HepG2 (cell line): ENCODE data around the gene TBKBP1. TPM values are rescaled to one million over a fixed set of nuclear protein-coding genes. Genes with fewer than 3 reads are reported as not detected.

Experiments
- ATF1 ChIP-seq: IDR thresholded peaks from 2 replicates; pipeline ENCODE4 v1.6.1; 2016; ENCODE audit warnings: mild to moderate bottlenecking, control low read depth
- ATM ChIP-seq: fragments of 450-650 bp; IDR thresholded peaks from 2 replicates; pipeline ENCODE4 v1.7.1; 2017; ENCODE audit warnings: mild to moderate bottlenecking, borderline replicate concordance
- GTF3A ChIP-seq: sonication (generic); formaldehyde crosslinking; conservative IDR thresholded peaks from 2 replicates; pipeline ENCODE4 v1.4.0; 2020; ENCODE audit warnings: mild to moderate bottlenecking, missing genetic modification reagents
- JDP2 ChIP-seq: sonication (generic); formaldehyde crosslinking; IDR thresholded peaks from 2 replicates; pipeline ENCODE4 v1.8.1; 2022; ENCODE audit warnings: missing genetic modification reagents, borderline replicate concordance
- JUNB ChIP-seq: sonication (generic); formaldehyde crosslinking; IDR thresholded peaks from 2 replicates; pipeline ENCODE4 v1.8.0; 2022; ENCODE audit warnings: missing genetic modification reagents, mild to moderate bottlenecking, borderline replicate concordance
- MXD1 ChIP-seq: sonication (generic); formaldehyde crosslinking; IDR thresholded peaks from 2 replicates; pipeline ENCODE4 v1.4.0; 2020; ENCODE audit warnings: mild to moderate bottlenecking, missing genetic modification reagents
- NFIB ChIP-seq: sonication (generic); formaldehyde crosslinking; IDR thresholded peaks from 2 replicates; pipeline ENCODE4 v1.9.0; 2021; ENCODE audit warnings: missing genetic modification reagents, mild to moderate bottlenecking, borderline replicate concordance
- PAF1 ChIP-seq: IDR thresholded peaks from 2 replicates; pipeline ENCODE4 v1.6.1; 2016; ENCODE audit warnings: missing genetic modification reagents, missing compliant biosample characterization
- POLR2AphosphoS2 ChIP-seq: IDR thresholded peaks from 2 replicates; pipeline ENCODE4 v1.6.1; 2011; ENCODE audit warnings: low read depth, low read length, improper control_type of control experiment
- PRDM10 ChIP-seq: sonication (generic); formaldehyde crosslinking; IDR thresholded peaks from 2 replicates; pipeline ENCODE4 v1.4.0; 2020; ENCODE audit warnings: low read depth, missing genetic modification reagents
- SP140L ChIP-seq: sonication (generic); formaldehyde crosslinking; IDR thresholded peaks from 2 replicates; pipeline ENCODE4 v1.4.0; 2020; ENCODE audit warnings: missing genetic modification reagents, borderline replicate concordance
- STAT5B ChIP-seq: sonication (generic); formaldehyde crosslinking; IDR thresholded peaks from 2 replicates; pipeline ENCODE4 v1.4.0; 2020; ENCODE audit warnings: missing genetic modification reagents
- TCF7L2 ChIP-seq: IDR thresholded peaks from 2 replicates; pipeline ENCODE4 v1.6.1; 2011; ENCODE audit warnings: mild to moderate bottlenecking, low read depth, low read length, moderate library complexity
- ZBTB34 ChIP-seq: sonication (generic); formaldehyde crosslinking; IDR thresholded peaks from 2 replicates; pipeline ENCODE4 v1.8.0; 2022; ENCODE audit warnings: mild to moderate bottlenecking, missing genetic modification reagents
- ZNF33B ChIP-seq: sonication (generic); formaldehyde crosslinking; IDR thresholded peaks from 2 replicates; pipeline ENCODE4 v1.5.1; 2020; ENCODE audit warnings: mild to moderate bottlenecking, missing genetic modification reagents
- ZNF503 ChIP-seq: sonication (generic); formaldehyde crosslinking; IDR thresholded peaks from 2 replicates; pipeline ENCODE4 v1.4.0; 2020; ENCODE audit warnings: missing genetic modification reagents
- ZNF543 ChIP-seq: sonication (generic); formaldehyde crosslinking; IDR thresholded peaks from 2 replicates; pipeline ENCODE4 v1.4.0; 2020; ENCODE audit warnings: mild to moderate bottlenecking, missing genetic modification reagents
- ZNF674 ChIP-seq: sonication (generic); formaldehyde crosslinking; IDR thresholded peaks from 2 replicates; pipeline ENCODE4 v1.5.0; 2020; ENCODE audit warnings: low read depth, mild to moderate bottlenecking, missing genetic modification reagents
- ZNF678 ChIP-seq: sonication (generic); formaldehyde crosslinking; IDR thresholded peaks from 2 replicates; pipeline ENCODE4 v1.4.0; 2020; ENCODE audit warnings: mild to moderate bottlenecking, missing genetic modification reagents
- ZNF709 ChIP-seq: sonication (generic); formaldehyde crosslinking; IDR thresholded peaks from 2 replicates; pipeline ENCODE4 v1.5.0; 2020; ENCODE audit warnings: mild to moderate bottlenecking, missing genetic modification reagents
- ZNF713 ChIP-seq: sonication (generic); formaldehyde crosslinking; IDR thresholded peaks from 2 replicates; pipeline ENCODE4 v1.4.0; 2020; ENCODE audit warnings: mild to moderate bottlenecking, missing genetic modification reagents
- ZNF816 ChIP-seq: sonication (generic); formaldehyde crosslinking; IDR thresholded peaks from 2 replicates; pipeline ENCODE4 v1.8.0; 2022; ENCODE audit warnings: missing genetic modification reagents, mild to moderate bottlenecking, borderline replicate concordance
- polyA plus RNA-seq, 8 experiments: library from polyadenylated mRNA; depleted of rRNA in 3 of 8; stranded (reverse) in 7 of 8; unstranded in 1 of 8; fragments of >200 nt; fragmentation: Illumina TruSeq in 4 of 8; extraction: Trizol in 4 of 8; gene quantifications; 2 replicates each; pipeline versions ENCODE4 v1.2.1 to v1.2.3, GENCODE V29; 2011 to 2016; ENCODE audit warnings: low read depth in 4 of 8, missing spikeins in 1 of 8, mixed read lengths in 1 of 8; ENCODE audit not compliant: insufficient read depth in 1 of 8
- total RNA-seq, 5 experiments: library from RNA; depleted of rRNA; stranded (reverse); fragments of >200 nt; fragmentation: Illumina TruSeq; extraction: Trizol; gene quantifications; 2 replicates each; pipeline ENCODE4 v1.2.3, GENCODE V29; 2016; ENCODE audit warnings: low read depth in 1 of 5

Gene TBKBP1
- total and polyA plus RNA-seq, 2 of the 13 experiments (the other 11 are each of a cell fraction or from before 2014, with no cell fraction given) = 2.6 to 7.0 TPM

GRCh38 chr17:47649153-47649971, 44.6 kb upstream of the TBKBP1 start, which contains the start of gene KPNB1 (continued):
- TF ChIP-seq SP140L (CRISPR knock-in tag) (peak; percentile 50; the same call in 1 of the 2 replicates), ATM (no peak), JUNB (CRISPR knock-in tag) (no peak), JDP2 (CRISPR knock-in tag) (no peak), POLR2AphosphoS2 (no peak), NFIB (CRISPR knock-in tag) (no peak), GTF3A (CRISPR knock-in tag) (peak; percentile 90; the same call in 1 of the 2 replicates), PAF1 (no peak), ZNF816 (CRISPR knock-in tag) (peak; percentile 72; the same call in 1 of the 2 replicates), TCF7L2 (no peak), ZNF543 (CRISPR knock-in tag) (peak; percentile 98), PRDM10 (peak; percentile 21; the same call in 1 of the 2 replicates), ZBTB34 (CRISPR knock-in tag) (no peak; the same call in none of the 2 replicates), ZNF674 (CRISPR knock-in tag) (0 out of 2 replicates have a peak, but pooled peaks have one; percentile 58), ZNF503 (no peak; the same call in 1 of the 2 replicates), ATF1 (peak; percentile 89), MXD1 (CRISPR knock-in tag) (peak; percentile 76), ZNF33B (peak; percentile 81), ZNF713 (CRISPR knock-in tag) (0 out of 2 replicates have a peak, but pooled peaks have one; percentile 40), ZNF709 (CRISPR knock-in tag) (peak; percentile 89), ZNF678 (CRISPR knock-in tag) (peak; percentile 62; the same call in 1 of the 2 replicates), STAT5B (CRISPR knock-in tag) (peak; percentile 88; the same call in 1 of the 2 replicates)
